Liver (tissue), 9 donors: Measurements from ENCODE around the gene LYRM4. TPM values are rescaled to one million over a fixed set of nuclear protein-coding genes. Genes with fewer than 3 reads are reported as not detected.

ENCODE experiments used
- DNase-seq: peaks from one replicate; pipeline ENCODE4 v3.0.0-alpha.2; 2017; ENCODE audit warnings: low spot score
- H3K27ac ChIP-seq, 2 donors: one replicate each; pipeline ENCODE4 v1.7.0; 2013; ENCODE audit warnings: inconsistent platforms in 2 of 2, low read length in 2 of 2, control low read depth in 1 of 2, low read depth in 1 of 2, mild to moderate bottlenecking in 1 of 2
- H3K27me3 ChIP-seq, 4 donors: one replicate each; pipeline versions ENCODE4 v1.6.1 to v1.7.0; 2013; ENCODE audit warnings: low read length in 3 of 4, inconsistent platforms in 1 of 4, mild to moderate bottlenecking in 1 of 4, moderate library complexity in 1 of 4; ENCODE audit not compliant: control insufficient read depth in 4 of 4, insufficient read depth in 4 of 4
- H3K36me3 ChIP-seq, 4 donors: one replicate each; pipeline versions ENCODE4 v1.6.1 to v1.7.0; 2013; ENCODE audit warnings: low read length in 3 of 4, mild to moderate bottlenecking in 3 of 4, low read depth in 1 of 4, moderate library complexity in 1 of 4; ENCODE audit not compliant: control insufficient read depth in 4 of 4, insufficient read depth in 3 of 4
- H3K4me1 ChIP-seq, 4 donors: one replicate each; pipeline versions ENCODE4 v1.6.1 to v1.7.0; 2013; ENCODE audit warnings: low read length in 3 of 4, mild to moderate bottlenecking in 3 of 4, moderate library complexity in 1 of 4; ENCODE audit not compliant: control insufficient read depth in 4 of 4, insufficient read depth in 4 of 4
- H3K4me3 ChIP-seq, 3 donors: one replicate each; pipeline versions ENCODE4 v1.6.1 to v1.7.0; 2013; ENCODE audit warnings: low read length in 3 of 3, control low read depth in 1 of 3, low read depth in 1 of 3, mild to moderate bottlenecking in 1 of 3
- H3K9ac ChIP-seq, 2 donors: one replicate each; pipeline ENCODE4 v1.7.0; 2013; ENCODE audit warnings: low read length in 2 of 2, mild to moderate bottlenecking in 2 of 2, moderate library complexity in 2 of 2, control low read depth in 1 of 2, low read depth in 1 of 2
- H3K9me3 ChIP-seq, 4 donors: one replicate each; pipeline versions ENCODE4 v1.6.1 to v1.7.0; 2013; ENCODE audit warnings: low read length in 3 of 4; ENCODE audit not compliant: control insufficient read depth in 4 of 4
- CTCF ChIP-seq: fragments of 150-350 bp; IDR thresholded peaks from 2 replicates; pipeline ENCODE4 v1.5.1; 2017; ENCODE audit warnings: improper control_type of control experiment, low read depth, low read length; ENCODE audit not compliant: missing input control
- EGR1 ChIP-seq, 2 donors: IDR thresholded peaks; 2 replicates each; pipeline ENCODE4 v1.6.1; 2016 to 2018; ENCODE audit warnings: antibody characterized with exemption in 2 of 2, low read depth in 2 of 2
- FOXA1 ChIP-seq: IDR thresholded peaks from 2 replicates; pipeline ENCODE4 v1.6.1; 2016; ENCODE audit warnings: antibody characterized with exemption
- FOXA2 ChIP-seq: IDR thresholded peaks from 2 replicates; pipeline ENCODE4 v1.6.1; 2016; ENCODE audit warnings: antibody characterized with exemption
- GABPA ChIP-seq, 2 donors: IDR thresholded peaks in 1 of 2; conservative IDR thresholded peaks in 1 of 2; 2 replicates each; pipeline ENCODE4 v1.6.1; 2016; ENCODE audit warnings: antibody characterized with exemption in 2 of 2, mild to moderate bottlenecking in 1 of 2, moderate library complexity in 1 of 2
- HNF4A ChIP-seq, 2 donors: conservative IDR thresholded peaks; 2 replicates each; pipeline ENCODE4 v1.6.1; 2016; ENCODE audit warnings: antibody characterized with exemption in 2 of 2, mild to moderate bottlenecking in 2 of 2
- HNF4G ChIP-seq: IDR thresholded peaks from 2 replicates; pipeline ENCODE4 v1.6.1; 2016; ENCODE audit warnings: antibody characterized with exemption
- MAX ChIP-seq: IDR thresholded peaks from 2 replicates; pipeline ENCODE4 v1.6.1; 2016; ENCODE audit warnings: antibody characterized with exemption
- NR2F2 ChIP-seq: IDR thresholded peaks from 2 replicates; pipeline ENCODE4 v1.6.1; 2016; ENCODE audit warnings: antibody characterized with exemption
- RAD21 ChIP-seq, 2 donors: IDR thresholded peaks; 2 replicates each; pipeline ENCODE4 v1.6.1; 2016; ENCODE audit warnings: antibody characterized with exemption in 2 of 2, mild to moderate bottlenecking in 2 of 2
- RXRA ChIP-seq, 2 donors: IDR thresholded peaks; 2 replicates each; pipeline ENCODE4 v1.6.1; 2017 to 2018; ENCODE audit warnings: antibody characterized with exemption in 2 of 2, mild to moderate bottlenecking in 1 of 2
- TAF1 ChIP-seq: conservative IDR thresholded peaks from 2 replicates; pipeline ENCODE4 v1.6.1; 2016; ENCODE audit warnings: antibody characterized with exemption, mild to moderate bottlenecking
- YY1 ChIP-seq: IDR thresholded peaks from 2 replicates; pipeline ENCODE4 v1.6.1; 2016; ENCODE audit warnings: antibody characterized with exemption, mild to moderate bottlenecking
- ZBTB33 ChIP-seq: IDR thresholded peaks from 2 replicates; pipeline ENCODE4 v1.6.1; 2016; ENCODE audit warnings: antibody characterized with exemption
- WGBS: extraction: QIAGEN DNeasy Blood & Tissue Kit; methylation state at CpG from one replicate; pipeline ENCODE4 v1.1.7; 2013; 5-methylcytosine and 5-hydroxymethylcytosine counted together
- polyA plus RNA-seq, 2 donors: library from polyadenylated mRNA; stranded (reverse) in 1 of 2; unstranded in 1 of 2; fragments of 200-250 nt in 1 of 2; fragments of >200 nt in 1 of 2; fragmentation: Nextera tagmentation in 1 of 2; extraction: Ambion mirVana in 1 of 2; gene quantifications; one replicate each; pipeline versions ENCODE4 v1.2.1 to v1.2.3, GENCODE V29; 2013 to 2015
- total RNA-seq, 2 donors: library from RNA; depleted of rRNA; stranded (reverse); fragments of >200 nt; gene quantifications; one replicate each; pipeline ENCODE4 v1.2.3, GENCODE V29; 2014
- TF ChIP-seq, protein P1 (sequence below): IDR thresholded peaks from 2 replicates; pipeline ENCODE4 v1.6.1; 2016; ENCODE audit warnings: antibody characterized with exemption, mild to moderate bottlenecking
- TF ChIP-seq, protein P2 (sequence below): IDR thresholded peaks from 2 replicates; pipeline ENCODE4 v1.6.1; 2016; ENCODE audit warnings: antibody characterized with exemption
- donor health status: healthy.
- donor health status: healthy.
- donor health status: healthy.
- donor health status: healthy.
- donor health status: healthy.

LYRM4 gene
- total and polyA plus RNA-seq, 4 donors, result 4.4 to 13.1 (median 6.5) TPM

GRCh38 chr6:5122504-5123112 lies 138.1 kb downstream of the LYRM4 start:
- no peaks in the 10 kb centered on the region for H3K27me3 ChIP-seq
- H3K27ac ChIP-seq, result peak overlapping the region; percentile 87 to 96
- no peaks in the 10 kb centered on the region for H3K36me3 ChIP-seq
- H3K4me1 ChIP-seq, result peaks cover 15 to 35% (median 22%) of the 10 kb centered on the region in 4 donors
- WGBS, result 84% methylated on average over 18 of the region's 18 CpGs
- H3K4me3 ChIP-seq, result no peak overlapping the region
- no peaks in the 10 kb centered on the region for H3K9me3 ChIP-seq
- peak overlapping the region; percentile 4 to 49 for H3K9ac ChIP-seq
- no peak for DNase-seq
- TF ChIP-seq, protein P1, sequence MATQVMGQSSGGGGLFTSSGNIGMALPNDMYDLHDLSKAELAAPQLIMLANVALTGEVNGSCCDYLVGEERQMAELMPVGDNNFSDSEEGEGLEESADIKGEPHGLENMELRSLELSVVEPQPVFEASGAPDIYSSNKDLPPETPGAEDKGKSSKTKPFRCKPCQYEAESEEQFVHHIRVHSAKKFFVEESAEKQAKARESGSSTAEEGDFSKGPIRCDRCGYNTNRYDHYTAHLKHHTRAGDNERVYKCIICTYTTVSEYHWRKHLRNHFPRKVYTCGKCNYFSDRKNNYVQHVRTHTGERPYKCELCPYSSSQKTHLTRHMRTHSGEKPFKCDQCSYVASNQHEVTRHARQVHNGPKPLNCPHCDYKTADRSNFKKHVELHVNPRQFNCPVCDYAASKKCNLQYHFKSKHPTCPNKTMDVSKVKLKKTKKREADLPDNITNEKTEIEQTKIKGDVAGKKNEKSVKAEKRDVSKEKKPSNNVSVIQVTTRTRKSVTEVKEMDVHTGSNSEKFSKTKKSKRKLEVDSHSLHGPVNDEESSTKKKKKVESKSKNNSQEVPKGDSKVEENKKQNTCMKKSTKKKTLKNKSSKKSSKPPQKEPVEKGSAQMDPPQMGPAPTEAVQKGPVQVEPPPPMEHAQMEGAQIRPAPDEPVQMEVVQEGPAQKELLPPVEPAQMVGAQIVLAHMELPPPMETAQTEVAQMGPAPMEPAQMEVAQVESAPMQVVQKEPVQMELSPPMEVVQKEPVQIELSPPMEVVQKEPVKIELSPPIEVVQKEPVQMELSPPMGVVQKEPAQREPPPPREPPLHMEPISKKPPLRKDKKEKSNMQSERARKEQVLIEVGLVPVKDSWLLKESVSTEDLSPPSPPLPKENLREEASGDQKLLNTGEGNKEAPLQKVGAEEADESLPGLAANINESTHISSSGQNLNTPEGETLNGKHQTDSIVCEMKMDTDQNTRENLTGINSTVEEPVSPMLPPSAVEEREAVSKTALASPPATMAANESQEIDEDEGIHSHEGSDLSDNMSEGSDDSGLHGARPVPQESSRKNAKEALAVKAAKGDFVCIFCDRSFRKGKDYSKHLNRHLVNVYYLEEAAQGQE, result no peak
- TF ChIP-seq, protein P2, sequence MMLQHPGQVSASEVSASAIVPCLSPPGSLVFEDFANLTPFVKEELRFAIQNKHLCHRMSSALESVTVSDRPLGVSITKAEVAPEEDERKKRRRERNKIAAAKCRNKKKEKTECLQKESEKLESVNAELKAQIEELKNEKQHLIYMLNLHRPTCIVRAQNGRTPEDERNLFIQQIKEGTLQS, result no peak
- no peak for TF ChIP-seq GABPA (IDR thresholded peaks at IDR 0.05 in 1 of 2, conservative IDR thresholded peaks at IDR 0.05 in 1 of 2)
- no peak for TF ChIP-seq FOXA1
- no peak for TF ChIP-seq HNF4G
- no peak for TF ChIP-seq RXRA (IDR thresholded peaks at IDR 0.05)
- TF ChIP-seq HNF4A (conservative IDR thresholded peaks at IDR 0.05), result no peak
- TF ChIP-seq NR2F2, result no peak
- no peak for TF ChIP-seq FOXA2
- no peak for TF ChIP-seq TAF1
- TF ChIP-seq CTCF, result no peak
- no peak for TF ChIP-seq EGR1 (IDR thresholded peaks at IDR 0.05; ENCODE audit: low read depth in 2 of 2)
- TF ChIP-seq MAX, result no peak
- TF ChIP-seq YY1, result no peak
- no peak for TF ChIP-seq ZBTB33
- no peak for TF ChIP-seq RAD21 (IDR thresholded peaks at IDR 0.05)
